Stimulated activated CD4-positive, alpha-beta T cell treated with anti-CD3 and anti-CD28 coated beads, Interleukin-2, amount 100 ng/mL, for 48 hours (primary cell): Measurements from ENCODE around the gene PTGS1.
A peak's percentile ranks its signal among the peaks of the same experiment; 100 is the strongest.
"Not testable (repeated sequence)": the region's sequence is repeated elsewhere in the genome, so short reads cannot be mapped to it uniquely, and the experiment has no call there.

ENCODE experiments used
- DNase-seq, 2 donors: peaks; one replicate each; pipeline ENCODE4 v3.0.0-alpha.2; 2020

PTGS1 gene

GRCh38 chr9:122370869-122371755, at the start of gene PTGS1:
TSS of gene PTGS1 (plus strand) at chr9:122371024. CDS start at chr9:122371085, 61 bp downstream.
- DNase-seq, result no peak

GRCh38 chr9:122322553-122322952, 48.3 kb upstream of the PTGS1 start:
- DNase-seq, result no peak

GRCh38 chr9:122324665-122325064, 46.2 kb upstream of the PTGS1 start:
- DNase-seq, result not testable (repeated sequence)

DNA sequence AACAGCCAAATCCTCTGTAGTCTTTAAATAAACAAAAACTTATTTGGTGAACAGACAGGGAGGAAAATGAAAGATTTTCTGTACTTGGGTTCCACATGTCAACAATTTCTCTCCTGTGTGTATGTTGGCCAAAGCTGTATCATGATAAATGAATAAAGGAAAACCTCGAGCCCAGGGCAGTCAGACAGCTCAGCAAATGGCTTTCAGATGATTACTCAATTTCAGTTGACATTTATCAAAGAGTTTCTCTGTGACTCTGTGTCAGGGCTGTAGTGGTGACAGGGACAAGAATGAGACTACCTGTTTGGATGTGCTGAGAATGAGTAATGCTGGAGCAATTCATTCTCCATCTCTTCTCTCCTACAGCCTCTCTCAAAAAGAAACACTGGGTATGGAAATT, 45.7 kb upstream of the PTGS1 start:
- no peak for DNase-seq

DNA sequence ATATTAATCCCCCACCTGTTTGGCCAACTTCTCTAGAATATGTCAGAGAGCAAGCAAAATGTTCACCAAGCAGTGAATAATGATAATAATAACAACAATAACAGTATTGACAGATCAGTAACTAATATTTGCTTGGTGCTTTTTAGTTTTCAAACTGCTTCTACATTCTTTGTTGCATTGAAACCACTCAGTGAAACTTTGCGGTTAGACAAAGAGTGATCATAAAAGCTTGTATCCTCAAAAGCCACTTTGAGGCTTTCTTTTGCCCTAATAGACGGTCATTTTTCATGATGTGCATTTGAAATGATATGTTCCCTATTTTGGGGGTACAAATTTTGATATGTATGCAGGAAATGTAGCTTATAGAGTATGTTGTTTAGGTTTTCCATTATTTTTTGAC, 43.6 kb upstream of the PTGS1 start:
- no peak for DNase-seq

DNA sequence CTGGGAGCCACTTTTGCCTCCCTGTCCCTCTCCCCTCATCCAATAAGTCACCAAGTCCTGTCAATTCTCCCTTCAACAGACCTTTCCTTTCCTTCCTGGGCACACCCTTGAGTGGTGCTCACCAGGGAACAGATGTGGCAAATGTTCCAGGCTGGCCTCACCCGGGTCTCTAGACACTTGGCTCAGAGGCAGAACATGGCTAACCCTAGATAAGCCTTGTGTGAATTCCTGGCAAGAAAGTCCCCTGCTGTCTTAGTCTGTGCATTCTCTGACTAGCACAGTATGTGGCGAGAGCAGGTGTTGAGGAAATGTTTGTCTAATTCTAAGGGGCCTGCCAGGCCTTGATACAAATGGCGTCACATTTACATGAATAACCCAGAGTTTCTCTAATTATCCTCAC, 41.2 kb upstream of the PTGS1 start:
- DNase-seq, result no peak

DNA sequence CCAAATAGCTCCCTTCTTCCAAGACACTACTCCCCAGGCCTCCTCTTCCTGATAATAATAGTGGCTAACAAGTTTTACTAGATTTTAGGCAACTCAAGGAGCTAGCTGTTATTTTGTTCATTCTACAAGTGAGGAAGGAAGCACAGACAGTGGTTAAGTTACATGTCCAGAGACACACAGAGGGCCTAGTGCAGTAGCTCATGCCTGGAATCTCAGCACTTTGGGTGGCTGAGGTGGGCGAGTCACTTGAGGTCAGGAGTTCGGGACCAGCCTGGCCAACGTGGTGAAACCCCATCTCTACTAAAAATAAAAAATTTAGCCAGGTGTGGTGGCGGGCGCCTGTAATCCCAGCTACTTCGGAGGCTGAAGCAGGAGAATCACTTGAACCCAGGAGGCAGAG, 40.4 kb upstream of the PTGS1 start:
- not testable (repeated sequence) for DNase-seq

- DNase-seq, result no peak
Measured at GRCh38 chr9:122331523-122331927, 39.3 kb upstream of the PTGS1 start.

DNA sequence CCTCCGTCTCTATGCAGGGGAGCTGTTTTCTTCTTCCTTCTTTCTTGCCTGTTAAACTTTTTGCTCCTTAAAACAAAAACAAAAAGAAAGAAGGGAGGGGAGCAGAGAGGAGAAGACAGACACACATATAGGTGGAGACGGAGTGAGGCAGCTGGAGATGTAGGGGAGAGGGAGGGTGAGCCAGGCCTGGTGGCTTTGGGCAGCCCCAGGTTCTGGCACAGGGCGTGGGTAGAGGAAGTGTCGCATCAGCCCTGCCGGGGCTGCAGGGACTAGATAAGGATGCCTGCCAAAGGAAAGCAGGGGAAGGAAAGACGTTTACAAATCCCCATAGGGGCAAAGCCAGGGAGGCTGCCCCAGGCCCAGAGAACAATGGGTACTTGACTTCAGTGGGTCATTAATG, 38.7 kb upstream of the PTGS1 start:
- no peak for DNase-seq

- no peak for DNase-seq
Measured at GRCh38 chr9:122332644-122333043, 38.2 kb upstream of the PTGS1 start.

GRCh38 chr9:122333169-122333808, 37.5 kb upstream of the PTGS1 start:
- no peak for DNase-seq

DNA sequence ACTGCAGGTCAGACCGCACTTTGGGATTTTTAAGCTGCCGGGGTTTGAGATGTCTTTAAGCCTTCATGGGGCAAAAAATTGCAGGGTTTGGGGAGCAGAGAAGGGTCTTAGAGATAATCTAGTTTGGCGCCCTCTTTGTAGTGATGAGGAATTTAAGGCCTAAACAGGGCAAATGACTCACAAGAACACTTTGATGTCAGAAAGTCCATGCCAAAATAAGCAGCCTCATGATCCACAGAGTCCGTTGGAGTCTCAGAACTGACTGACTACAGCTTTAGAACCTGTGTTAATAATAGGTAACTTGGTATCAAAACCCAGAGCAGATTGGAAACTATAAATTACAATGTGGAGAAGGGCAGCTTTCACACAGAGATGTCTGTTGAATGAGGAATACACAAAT, 35.9 kb upstream of the PTGS1 start:
- DNase-seq, result no peak

DNA sequence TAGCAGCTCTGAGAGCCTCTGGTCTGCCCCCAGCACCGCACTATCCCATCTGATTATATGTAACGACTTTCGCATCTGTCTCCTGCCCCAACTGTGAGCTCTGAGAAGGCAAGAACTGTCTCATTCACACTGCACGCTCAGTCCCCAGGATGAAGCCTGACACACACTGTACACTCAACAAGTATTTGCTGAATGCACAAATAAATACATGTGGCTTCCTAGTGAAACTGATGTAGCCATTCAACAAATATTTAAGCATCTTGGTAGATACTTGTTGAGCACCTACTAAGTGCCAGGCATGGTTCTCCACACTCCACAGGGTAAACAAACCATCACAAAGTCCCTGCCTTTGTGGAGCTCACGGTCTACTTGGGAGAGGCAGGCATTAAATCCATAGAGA, 34.6 kb upstream of the PTGS1 start:
- DNase-seq, result no peak

- DNase-seq, result no peak
Measured at GRCh38 chr9:122336866-122337555, 33.8 kb upstream of the PTGS1 start.

DNA sequence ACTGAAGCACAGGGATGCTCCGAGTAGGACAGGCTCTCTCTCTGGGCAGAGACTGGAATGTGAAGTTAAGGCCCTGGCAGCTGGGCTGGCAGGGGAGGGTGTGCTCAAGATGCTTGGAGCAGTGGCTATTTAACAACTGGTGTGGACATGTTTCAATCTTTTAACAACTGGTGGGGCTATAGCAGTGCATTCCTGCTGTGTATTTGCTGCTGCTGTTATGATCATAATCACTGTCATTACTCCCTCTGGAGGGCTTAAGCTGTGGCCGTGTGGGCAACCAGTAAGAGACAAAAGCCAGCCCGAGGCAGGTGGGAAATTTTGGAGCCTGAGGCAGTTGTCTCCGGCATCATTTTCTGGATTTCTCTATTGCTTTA, 33.3 kb upstream of the PTGS1 start:
- DNase-seq, result no peak

GRCh38 chr9:122338536-122338935, 32.3 kb upstream of the PTGS1 start:
- no peak for DNase-seq

DNA sequence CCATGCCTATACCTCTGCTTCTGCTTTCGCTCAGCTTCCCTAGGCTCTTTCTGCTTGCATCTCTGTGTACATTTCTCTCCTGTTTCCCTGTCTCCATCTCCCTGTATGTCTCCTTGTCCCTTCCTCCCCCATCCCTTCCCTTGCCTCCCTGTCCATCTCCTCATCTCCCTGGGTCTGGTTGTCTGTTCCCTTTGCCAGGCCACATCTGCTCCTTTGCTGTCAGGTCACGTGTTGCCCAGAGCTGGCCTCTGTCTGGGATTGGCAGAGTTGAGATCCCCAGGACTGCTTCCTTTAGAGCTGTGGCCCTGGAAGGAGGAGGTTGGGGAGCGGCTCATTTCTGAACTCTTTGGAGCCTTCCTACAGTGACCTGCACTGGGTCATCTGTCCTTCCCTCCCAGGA, 31.8 kb upstream of the PTGS1 start:
- no peak for DNase-seq

- DNase-seq, result no peak
Measured at GRCh38 chr9:122339579-122339978, 31.2 kb upstream of the PTGS1 start.

DNA sequence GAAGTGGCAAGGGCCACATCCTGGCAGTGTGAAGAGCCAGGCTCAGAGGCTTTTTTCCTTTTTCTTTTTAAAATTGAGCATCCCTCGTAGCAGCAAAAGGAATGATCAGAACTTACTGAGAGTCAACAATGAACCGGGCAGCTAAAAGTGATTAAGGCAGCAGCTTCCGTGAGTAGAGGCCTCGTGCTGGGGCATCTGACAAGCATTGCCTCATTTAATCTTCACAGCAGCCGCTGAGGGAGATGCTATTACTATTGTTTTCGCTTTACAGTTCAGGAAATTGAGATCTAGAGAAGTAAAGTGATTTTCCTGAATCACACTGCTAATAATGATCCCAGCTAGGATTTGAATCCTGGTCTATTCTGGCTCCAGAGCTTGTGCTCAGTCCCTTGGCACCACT, 30.7 kb upstream of the PTGS1 start:
- no peak for DNase-seq

DNA sequence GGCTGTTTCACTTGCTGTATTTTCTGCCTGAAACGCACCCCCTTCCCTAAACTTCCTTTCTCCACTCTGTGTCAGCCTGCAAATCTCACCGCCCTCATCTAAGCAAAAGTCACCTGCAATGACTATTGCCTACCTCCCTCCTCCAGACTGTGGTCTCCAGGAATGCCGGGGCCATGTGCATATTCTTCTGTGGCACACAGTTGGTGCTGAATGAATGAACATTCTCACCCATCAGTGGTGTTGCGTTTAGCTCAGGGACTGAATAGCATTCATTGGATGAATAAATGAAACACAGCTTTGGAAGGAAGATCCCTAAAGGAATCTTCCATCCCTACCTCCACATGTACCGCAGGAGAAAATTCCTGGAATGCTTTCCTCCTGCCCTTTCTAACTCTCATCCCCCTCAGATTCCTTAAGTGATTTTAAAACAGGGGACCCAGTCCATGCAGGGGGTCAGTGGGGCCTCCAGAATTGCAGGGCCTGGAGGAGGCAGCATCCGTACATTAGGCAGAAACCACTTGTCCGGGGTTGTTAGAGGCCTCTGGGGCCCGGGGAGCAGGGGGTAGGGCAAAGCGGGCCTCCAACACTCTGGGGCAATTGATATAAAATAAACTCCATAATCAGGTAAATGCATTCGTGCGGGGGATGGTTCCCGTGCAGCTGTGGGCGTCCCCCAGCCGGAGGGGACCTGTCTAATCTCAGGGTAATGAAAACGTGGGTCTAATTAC, 28.3 kb upstream of the PTGS1 start:
- no peak for DNase-seq

DNA sequence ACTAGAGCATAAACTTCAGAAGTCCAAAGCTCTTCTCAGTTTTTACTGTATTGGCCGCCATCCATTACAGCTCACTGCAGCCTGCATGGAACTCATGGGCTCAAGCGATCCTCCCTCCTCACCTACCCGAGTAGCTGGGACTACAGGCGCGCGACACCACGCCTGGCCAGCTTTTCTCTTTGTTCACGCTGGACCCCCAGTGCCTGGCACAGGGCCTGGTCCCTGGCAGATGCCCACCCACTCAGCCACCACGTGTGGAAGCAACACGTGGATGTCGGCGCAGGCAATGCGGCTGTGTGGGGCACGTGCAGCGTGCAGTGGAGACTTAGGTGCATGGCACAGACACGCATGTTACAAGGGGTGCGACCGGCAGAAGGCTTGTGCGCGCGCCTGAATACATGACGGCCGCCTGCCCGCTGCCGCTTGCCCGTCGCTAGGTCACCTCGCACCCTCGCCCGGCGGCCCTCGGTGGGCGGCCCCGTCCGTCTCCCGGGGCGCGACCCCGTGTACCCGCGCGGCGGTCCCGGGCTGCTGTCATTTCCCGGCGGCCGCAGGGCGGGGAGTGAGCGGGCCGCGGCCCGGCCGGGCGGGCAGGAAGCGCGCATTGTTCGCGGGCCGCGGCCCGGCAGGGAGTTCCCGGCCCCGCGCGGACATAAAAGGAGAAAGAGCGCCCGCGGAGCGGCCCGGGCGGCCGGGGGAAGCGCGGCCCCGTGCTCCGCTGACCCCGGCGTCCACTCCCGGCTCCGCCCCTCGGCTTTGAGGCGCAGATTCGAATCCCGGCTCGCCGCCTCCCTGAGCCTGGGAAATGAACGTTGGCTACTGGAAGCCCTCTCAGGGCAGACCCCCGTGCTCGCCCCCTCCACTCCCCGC, 24.1 kb upstream of the PTGS1 start:
- DNase-seq, result peak in 1 of 2 donors; percentile 7
